ENCODE results near the gene HOXD10. TPM values are rescaled to one million over a fixed set of nuclear protein-coding genes. Genes with fewer than 3 reads are reported as not detected.

Gene HOXD10
- polyA plus RNA-seq (ENCODE audit: insufficient read length in 3 of 3), result 100 to 1,000 TPM; 118 to 155 (median 150) TPM

GRCh38 chr2:176115883-176116813 is at the start of gene HOXD10:
Gene HOXD10, plus strand, starts transcription at chr2:176116778. Its CDS starts 56 bp downstream, at chr2:176116834.
- DNase-seq (ENCODE audit: low read depth in 3 of 3, low spot score in 2 of 3), result no peak

GRCh38 chr2:176067589-176068418 is 48.8 kb upstream of the HOXD10 start:
- peak in 1 of 3 donors; percentile 24 for DNase-seq (ENCODE audit: low read depth in 3 of 3, low spot score in 2 of 3)

DNA sequence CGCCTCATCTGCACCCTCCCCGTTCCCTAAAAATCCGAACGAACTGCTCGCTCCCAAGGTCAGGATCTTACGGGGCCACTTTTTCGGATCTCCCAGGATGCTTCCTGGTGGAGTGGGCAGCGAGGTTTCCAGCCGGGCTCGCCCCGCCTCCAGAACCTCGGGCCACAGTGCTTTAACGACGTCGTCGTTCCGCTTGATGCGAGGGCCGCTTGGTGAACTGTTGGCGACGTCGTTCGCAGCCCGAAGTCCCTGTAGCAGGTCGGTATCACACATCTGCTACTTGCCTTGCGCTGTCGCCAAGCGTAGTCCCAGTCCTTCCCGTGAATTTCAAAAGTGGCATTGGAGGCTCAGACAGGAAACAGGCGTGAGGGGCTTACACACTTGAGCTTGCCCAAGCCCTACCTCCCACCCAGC is 48.2 kb upstream of the HOXD10 start:
- peak in 1 of 3 donors; percentile 26 for DNase-seq (ENCODE audit: low read depth in 3 of 3, low spot score in 2 of 3)

DNA sequence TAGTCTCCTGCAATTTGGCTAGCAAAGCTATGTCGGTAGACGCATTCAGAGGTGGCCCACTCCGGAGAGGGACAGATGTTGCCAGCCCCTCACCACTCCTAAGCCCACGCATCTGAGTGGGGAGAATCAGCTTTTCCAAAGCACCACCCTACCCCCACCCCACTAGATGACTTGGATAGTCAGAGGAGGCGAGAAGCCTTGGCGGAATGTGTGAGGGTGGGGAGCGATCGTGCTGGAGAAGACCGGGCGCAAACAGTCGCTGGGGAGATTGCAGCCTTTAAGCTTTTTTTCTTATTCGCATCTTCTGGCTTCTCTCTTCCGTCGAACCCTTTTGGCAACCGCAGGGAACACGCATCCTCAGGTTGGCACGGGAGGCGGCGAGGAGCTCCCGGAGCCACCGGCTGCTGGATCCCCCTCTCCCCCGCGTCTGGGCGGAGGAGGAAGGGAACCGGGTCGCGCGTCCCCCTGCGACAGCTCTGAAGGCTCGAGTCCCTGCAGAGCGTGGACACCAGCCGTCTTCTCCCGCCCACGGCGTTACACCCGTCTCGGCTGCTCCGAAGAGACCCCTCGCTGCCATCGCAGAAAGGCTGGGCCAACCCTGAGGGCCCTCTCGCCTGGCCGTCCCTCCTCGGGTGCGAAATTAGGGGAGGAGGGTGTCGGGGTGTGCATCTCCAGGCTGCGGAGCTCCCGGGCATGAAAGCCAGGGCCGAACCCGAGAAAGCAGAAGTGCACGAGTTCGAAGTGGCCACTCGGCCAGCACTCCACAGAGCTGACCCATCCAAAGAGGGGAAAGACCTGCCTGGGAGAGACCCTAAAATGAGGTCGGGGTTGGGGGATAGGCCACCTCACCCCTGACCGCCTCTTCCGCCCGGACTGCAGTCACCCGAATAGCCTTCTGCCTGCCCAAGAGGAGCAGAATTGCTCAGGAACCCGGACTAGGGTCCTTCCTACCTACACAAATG is 45.0 kb upstream of the HOXD10 start:
- DNase-seq (ENCODE audit: low read depth in 3 of 3, low spot score in 2 of 3), result no peak

DNA sequence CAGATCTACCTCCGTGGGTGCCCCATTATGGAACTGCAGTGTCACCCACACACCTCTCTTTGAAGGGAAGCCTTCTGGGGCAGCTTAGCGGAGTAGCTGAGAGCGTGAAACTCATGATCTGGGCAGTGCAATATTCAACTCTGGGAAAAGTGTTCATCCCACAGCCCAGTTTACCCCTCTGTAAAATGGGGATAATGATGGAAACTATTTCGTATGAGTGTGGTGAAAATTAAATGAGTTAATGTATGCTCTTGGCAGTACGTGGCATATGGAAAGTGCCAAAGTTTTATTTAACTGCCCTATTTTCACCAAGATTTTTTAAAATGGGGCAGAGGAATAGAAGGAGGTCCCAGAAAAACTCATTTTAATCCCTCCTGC is 44.3 kb upstream of the HOXD10 start:
- no peak for DNase-seq (ENCODE audit: low read depth in 3 of 3, low spot score in 2 of 3)

- DNase-seq (ENCODE audit: low read depth in 3 of 3, low spot score in 2 of 3), result peak in 1 of 3 donors; percentile 7
Measured at GRCh38 chr2:176072951-176073904, 43.4 kb upstream of the HOXD10 start.

DNA sequence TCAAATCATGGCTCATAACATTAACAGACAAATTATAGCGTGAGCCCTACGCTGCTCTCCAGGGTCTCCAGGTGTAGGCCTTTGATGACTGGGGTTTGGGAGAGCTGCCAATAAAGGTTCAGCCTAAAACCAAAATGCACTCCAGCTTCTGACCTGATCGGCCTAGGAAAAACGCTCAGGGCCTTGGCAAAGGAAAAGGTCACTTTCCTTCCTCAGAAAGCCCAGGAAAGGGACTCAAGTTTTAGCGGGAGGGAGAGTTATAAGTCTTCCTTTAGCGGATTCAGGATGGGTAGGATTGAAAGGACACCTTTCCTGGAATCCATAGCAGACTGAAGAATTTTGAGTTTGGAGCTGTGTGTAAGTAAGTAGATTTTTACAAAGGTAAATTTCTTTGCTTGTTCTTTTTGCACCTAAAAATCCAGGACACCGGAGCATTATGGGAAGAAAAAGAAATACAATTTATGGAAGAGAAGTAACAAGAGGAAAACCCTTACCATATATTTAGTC is 41.6 kb upstream of the HOXD10 start:
- no peak for DNase-seq (ENCODE audit: low read depth in 3 of 3, low spot score in 2 of 3)

- peak in 1 of 3 donors; percentile 38 for DNase-seq (ENCODE audit: low read depth in 3 of 3, low spot score in 2 of 3)
Measured at GRCh38 chr2:176075481-176075880, 41.1 kb upstream of the HOXD10 start.

GRCh38 chr2:176076063-176076462 is 40.5 kb upstream of the HOXD10 start:
- peak in 1 of 3 donors; percentile 4 for DNase-seq (ENCODE audit: low read depth in 3 of 3, low spot score in 2 of 3)

GRCh38 chr2:176076796-176077195 is 39.8 kb upstream of the HOXD10 start:
- peak in 1 of 3 donors; percentile 18 for DNase-seq (ENCODE audit: low read depth in 3 of 3, low spot score in 2 of 3)

- DNase-seq (ENCODE audit: low read depth in 3 of 3, low spot score in 2 of 3), result peak in 1 of 3 donors; percentile 18
Measured at GRCh38 chr2:176078541-176079284, 37.9 kb upstream of the HOXD10 start.

DNA sequence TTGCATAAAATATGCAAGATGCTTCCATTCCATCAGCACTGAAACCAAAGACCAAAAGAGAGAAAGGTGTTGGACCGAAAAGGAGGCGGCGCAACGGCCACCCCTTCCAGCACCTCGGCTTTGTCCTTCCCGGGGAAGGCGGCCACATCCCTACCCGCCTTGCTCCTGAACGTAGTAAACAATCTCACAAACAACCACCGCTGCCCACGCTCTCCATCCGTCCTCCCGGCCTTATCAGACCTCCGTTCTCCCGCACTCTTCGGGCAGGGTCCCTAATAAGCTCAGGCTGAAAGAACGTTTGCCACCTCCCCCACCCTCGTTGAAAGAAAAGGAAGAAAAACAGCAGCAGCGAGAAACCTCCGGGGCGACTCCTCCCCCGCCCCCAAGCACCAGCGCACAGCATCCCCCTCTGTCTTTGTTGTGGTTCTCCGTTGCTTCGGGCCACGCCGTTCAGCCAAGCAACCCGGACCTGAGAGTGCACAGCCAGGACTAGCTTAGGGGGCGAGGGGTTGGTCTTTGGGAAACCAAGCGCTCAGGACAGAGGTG is 37.2 kb upstream of the HOXD10 start:
- peak in 1 of 3 donors; percentile 10 for DNase-seq (ENCODE audit: low read depth in 3 of 3, low spot score in 2 of 3)

- DNase-seq (ENCODE audit: low read depth in 3 of 3, low spot score in 2 of 3), result peak in 1 of 3 donors; percentile 24
Measured at GRCh38 chr2:176079831-176080539, 36.6 kb upstream of the HOXD10 start.

DNA sequence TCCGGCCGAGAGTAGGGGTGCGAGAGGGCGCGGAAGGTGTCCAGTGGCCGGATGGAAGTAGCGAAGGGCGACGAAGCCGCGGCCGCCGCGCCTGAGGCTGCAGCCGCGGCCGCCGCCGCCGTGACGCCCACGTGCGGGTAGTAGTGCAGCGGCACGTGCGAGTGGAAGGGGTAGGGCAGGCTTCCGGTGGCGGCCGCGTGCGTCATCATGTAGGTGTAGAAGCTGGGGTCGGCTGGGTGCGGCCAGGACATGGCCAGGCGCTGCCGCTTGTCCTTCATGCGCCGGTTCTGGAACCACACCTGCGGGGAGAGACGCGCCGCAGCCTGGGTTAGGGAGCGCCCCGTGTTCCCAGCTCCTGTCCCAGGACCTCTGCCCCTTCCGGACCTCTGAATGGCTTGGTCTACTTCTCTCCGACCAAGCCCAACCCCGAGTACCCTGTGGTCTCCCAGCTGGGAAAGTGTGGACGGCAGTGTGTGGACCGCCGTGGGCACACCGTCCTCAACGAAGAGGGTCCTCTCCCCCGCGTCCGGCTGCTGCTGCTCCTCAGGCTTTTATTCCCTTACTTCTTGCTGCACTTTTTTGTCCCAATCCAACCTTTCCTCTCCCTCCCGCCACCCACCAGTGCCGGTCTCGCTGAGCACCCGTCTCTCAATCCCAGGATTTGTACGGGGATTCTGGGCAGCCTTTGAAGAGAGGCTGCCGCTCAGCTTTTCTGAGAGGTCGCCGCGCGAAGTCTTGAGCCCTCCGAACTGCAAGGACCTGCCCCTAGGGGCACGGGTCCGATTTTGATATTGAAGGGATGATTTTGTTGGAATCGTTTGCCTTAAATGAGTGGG is 35.8 kb upstream of the HOXD10 start:
- DNase-seq (ENCODE audit: low read depth in 3 of 3, low spot score in 2 of 3), result peak in 1 of 3 donors; percentile 16

GRCh38 chr2:176081376-176081836 is 35.2 kb upstream of the HOXD10 start:
- DNase-seq (ENCODE audit: low read depth in 3 of 3, low spot score in 2 of 3), result peak in 1 of 3 donors; percentile 24

Data from right renal cortex interstitium (tissue), 3 donors.